OCI-LY3 (cell line): ENCODE results near the gene HSD17B12.
"Not testable (repeated sequence)": the region's sequence is repeated elsewhere in the genome, so short reads cannot be mapped to it uniquely, and the experiment has no call there.

ENCODE experiments used
- EZH2phosphoT487 ChIP-seq: fragments of 200-600 bp; shearing (Covaris generic); IDR thresholded peaks from 2 replicates; pipeline ENCODE4 v1.6.1; 2018; ENCODE audit warnings: antibody characterized with exemption, mixed run types, low read depth
- TF ChIP-seq, protein P1 (sequence below): fragments of 200-600, 300-600 bp; sonication (generic); IDR thresholded peaks from 2 replicates; pipeline ENCODE4 v1.5.1; 2014; ENCODE audit warnings: antibody characterized with exemption, low read length, low read depth

DNA sequence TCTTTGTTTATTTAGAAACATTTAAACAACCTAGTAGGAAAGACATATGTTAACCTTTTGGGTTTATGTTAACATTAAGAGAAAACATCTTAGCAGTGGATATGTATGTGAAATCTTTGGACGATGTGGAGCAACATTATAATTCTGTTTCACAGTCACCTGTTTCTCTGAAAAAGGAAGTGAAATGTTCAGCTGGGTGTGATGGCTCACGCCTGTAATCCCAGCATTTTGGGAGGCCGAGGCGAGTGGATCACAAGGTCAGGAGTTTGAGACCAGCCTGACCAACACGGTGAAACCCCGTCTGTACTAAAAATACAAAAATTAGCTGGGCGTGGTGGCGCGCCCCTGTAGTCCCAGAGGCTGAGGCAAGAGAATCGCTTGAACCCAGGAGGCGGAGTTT, 1.5 kb downstream of the HSD17B12 start:
- TF ChIP-seq, protein P1, sequence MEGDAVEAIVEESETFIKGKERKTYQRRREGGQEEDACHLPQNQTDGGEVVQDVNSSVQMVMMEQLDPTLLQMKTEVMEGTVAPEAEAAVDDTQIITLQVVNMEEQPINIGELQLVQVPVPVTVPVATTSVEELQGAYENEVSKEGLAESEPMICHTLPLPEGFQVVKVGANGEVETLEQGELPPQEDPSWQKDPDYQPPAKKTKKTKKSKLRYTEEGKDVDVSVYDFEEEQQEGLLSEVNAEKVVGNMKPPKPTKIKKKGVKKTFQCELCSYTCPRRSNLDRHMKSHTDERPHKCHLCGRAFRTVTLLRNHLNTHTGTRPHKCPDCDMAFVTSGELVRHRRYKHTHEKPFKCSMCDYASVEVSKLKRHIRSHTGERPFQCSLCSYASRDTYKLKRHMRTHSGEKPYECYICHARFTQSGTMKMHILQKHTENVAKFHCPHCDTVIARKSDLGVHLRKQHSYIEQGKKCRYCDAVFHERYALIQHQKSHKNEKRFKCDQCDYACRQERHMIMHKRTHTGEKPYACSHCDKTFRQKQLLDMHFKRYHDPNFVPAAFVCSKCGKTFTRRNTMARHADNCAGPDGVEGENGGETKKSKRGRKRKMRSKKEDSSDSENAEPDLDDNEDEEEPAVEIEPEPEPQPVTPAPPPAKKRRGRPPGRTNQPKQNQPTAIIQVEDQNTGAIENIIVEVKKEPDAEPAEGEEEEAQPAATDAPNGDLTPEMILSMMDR: not testable (repeated sequence)
- TF ChIP-seq EZH2phosphoT487: not testable (repeated sequence)
